HG03095 (cell line): ENCODE results near the gene C1orf52.

Experiments used
- ATAC-seq: cut with Tn5 transposase; IDR thresholded peaks from one replicate; pipeline ENCODE4 v1.9.1; 2021; ENCODE audit warnings: moderate library complexity; ENCODE audit not compliant: unreplicated experiment

C1orf52 gene

GRCh38 chr1:85237613-85238012 lies 21.8 kb downstream of the C1orf52 start:
- no peak for ATAC-seq

GRCh38 chr1:85230305-85230977 lies 29.0 kb downstream of the C1orf52 start:
- no peak for ATAC-seq

- ATAC-seq: no peak
Measured at GRCh38 chr1:85229574-85230097, 29.8 kb downstream of the C1orf52 start.

- ATAC-seq: no peak
Measured at GRCh38 chr1:85228972-85229371, 30.5 kb downstream of the C1orf52 start.

GRCh38 chr1:85225624-85226380 lies 33.7 kb downstream of the C1orf52 start:
- no peak for ATAC-seq

GRCh38 chr1:85224734-85225623 lies 34.5 kb downstream of the C1orf52 start:
- ATAC-seq: no peak

- no peak for ATAC-seq
Measured at GRCh38 chr1:85224295-85224694, 35.2 kb downstream of the C1orf52 start.

GRCh38 chr1:85223334-85223733 lies 36.1 kb downstream of the C1orf52 start:
- no peak for ATAC-seq

- no peak for ATAC-seq
Measured at GRCh38 chr1:85220756-85221201, 38.7 kb downstream of the C1orf52 start.

GRCh38 chr1:85219853-85220610 lies 39.4 kb downstream of the C1orf52 start:
- no peak for ATAC-seq

GRCh38 chr1:85216697-85217096 lies 42.8 kb downstream of the C1orf52 start:
- no peak for ATAC-seq

GRCh38 chr1:85214654-85215053 lies 44.8 kb downstream of the C1orf52 start:
- no peak for ATAC-seq

- ATAC-seq: no peak
Measured at GRCh38 chr1:85208488-85208887, 51.0 kb downstream of the C1orf52 start.

- ATAC-seq: no peak
Measured at GRCh38 chr1:85203573-85204171, 55.8 kb downstream of the C1orf52 start.

GRCh38 chr1:85202864-85203255 lies 56.6 kb downstream of the C1orf52 start:
- no peak for ATAC-seq

GRCh38 chr1:85202092-85202863 lies 57.2 kb downstream of the C1orf52 start:
- ATAC-seq: no peak

- ATAC-seq: peak; percentile 49
Measured at GRCh38 chr1:85201340-85202091, 57.9 kb downstream of the C1orf52 start.

- ATAC-seq: peak; percentile 79
Measured at GRCh38 chr1:85200463-85201339, 58.8 kb downstream of the C1orf52 start, which contains the start of gene SYDE2. TSS of gene SYDE2 (minus strand) at chr1:85201016. CDS start at chr1:85200996, 20 bp downstream.
